GM23338 (cell line): ENCODE data around the gene CALML3. TPM values are rescaled to one million over a fixed set of nuclear protein-coding genes. Genes with fewer than 3 reads are reported as not detected.

Experiments
- ATAC-seq: fragments of 200-7000 bp; cut with Tn5 transposase; 3 replicates; pipeline ENCODE4 v1.9.1; 2020
- DNase-seq: peaks from one replicate; pipeline ENCODE4 v3.0.0-alpha.2; 2015; ENCODE audit warnings: low spot score
- H2AFZ ChIP-seq: fragments of 200-600 bp; sonication (generic); 2 replicates; pipeline ENCODE4 v1.8.0; 2016; ENCODE audit warnings: antibody characterized with exemption, mild to moderate bottlenecking, moderate library complexity
- H3F3A ChIP-seq: fragments of 200-600 bp; sonication (generic); replicated peaks from 2 replicates; pipeline ENCODE4 v1.8.0; 2017; ENCODE audit warnings: antibody characterized with exemption, mixed run types, low read depth
- H3K27ac ChIP-seq: fragments of 200-600 bp; sonication (generic); 2 replicates; pipeline ENCODE4 v1.6.1; 2016; ENCODE audit warnings: low read depth
- H3K27me3 ChIP-seq: fragments of 200-600 bp; sonication (generic); 2 replicates; pipeline ENCODE4 v1.8.0; 2016; ENCODE audit warnings: mild to moderate bottlenecking, mixed run types, moderate library complexity; ENCODE audit not compliant: insufficient read depth
- H3K36me3 ChIP-seq: fragments of 200-600 bp; sonication (generic); 2 replicates; pipeline ENCODE4 v1.8.0; 2016; ENCODE audit warnings: mild to moderate bottlenecking; ENCODE audit not compliant: insufficient read depth
- H3K4me1 ChIP-seq: fragments of 200-600 bp; sonication (generic); 2 replicates; pipeline ENCODE4 v1.8.0; 2016; ENCODE audit warnings: mild to moderate bottlenecking, moderate library complexity; ENCODE audit not compliant: insufficient read depth
- H3K4me2 ChIP-seq: fragments of 200-600 bp; sonication (generic); 2 replicates; pipeline ENCODE4 v1.7.1; 2017; ENCODE audit warnings: mixed run types
- H3K4me3 ChIP-seq: fragments of 200-600 bp; sonication (generic); 2 replicates; pipeline ENCODE4 v1.6.1; 2016; ENCODE audit warnings: mixed run types
- H3K79me2 ChIP-seq: fragments of 200-600 bp; sonication (generic); replicated peaks from 2 replicates; pipeline ENCODE4 v1.8.0; 2017; ENCODE audit warnings: mild to moderate bottlenecking; ENCODE audit not compliant: insufficient read depth
- H3K9me2 ChIP-seq: fragments of 200-600 bp; sonication (generic); 2 replicates; pipeline ENCODE4 v1.8.0; 2017; ENCODE audit not compliant: insufficient read depth
- H4K20me1 ChIP-seq: fragments of 200-600 bp; sonication (generic); replicated peaks from 2 replicates; pipeline ENCODE4 v1.8.0; 2017; ENCODE audit warnings: mild to moderate bottlenecking; ENCODE audit not compliant: insufficient read depth
- H3K27ac Mint-ChIP-seq: 2 replicates; pipeline ENCODE4 v1.8.0; 2020; ENCODE audit warnings: inconsistent platforms, mild to moderate bottlenecking, moderate library complexity, mixed read lengths
- H3K27me3 Mint-ChIP-seq: 3 replicates; pipeline ENCODE4 v1.8.0; 2022; ENCODE audit warnings: low read depth, mild to moderate bottlenecking, moderate library complexity, mixed read lengths, inconsistent platforms; ENCODE audit not compliant: insufficient read depth, poor library complexity
- H3K36me3 Mint-ChIP-seq: 3 replicates; pipeline ENCODE4 v1.8.0; 2021; ENCODE audit warnings: low read depth, mild to moderate bottlenecking, inconsistent platforms, moderate library complexity, mixed read lengths
- H3K4me1 Mint-ChIP-seq: 3 replicates; pipeline ENCODE4 v1.8.0; 2020; ENCODE audit warnings: mild to moderate bottlenecking, inconsistent platforms, mixed read lengths
- H3K4me3 Mint-ChIP-seq: 3 replicates; pipeline ENCODE4 v1.8.0; 2021; ENCODE audit warnings: moderate library complexity, mild to moderate bottlenecking, inconsistent platforms, mixed read lengths
- H3K9me3 Mint-ChIP-seq: 3 replicates; pipeline ENCODE4 v1.8.0; 2020; ENCODE audit warnings: moderate library complexity, mild to moderate bottlenecking, inconsistent platforms, mixed read lengths
- CREB1 ChIP-seq: fragments of 250-450 bp; sonication (Bioruptor Pico); IDR thresholded peaks from 2 replicates; pipeline ENCODE4 v1.5.0; 2020; ENCODE audit warnings: low read depth, mild to moderate bottlenecking, moderate library complexity
- EZH2 ChIP-seq: fragments of 200-600 bp; sonication (generic); IDR thresholded peaks from one replicate; pipeline ENCODE4 v1.8.0; 2017; ENCODE audit warnings: antibody characterized with exemption, mild to moderate bottlenecking, low read depth; ENCODE audit not compliant: unreplicated experiment
- JUNB ChIP-seq: IDR thresholded peaks from one replicate; pipeline ENCODE4 v1.6.1; 2016; ENCODE audit warnings: antibody characterized with exemption; ENCODE audit not compliant: unreplicated experiment
- NANOG ChIP-seq: IDR thresholded peaks from 2 replicates; pipeline ENCODE4 v1.6.1; 2016; ENCODE audit warnings: antibody characterized with exemption, borderline replicate concordance
- POLR2AphosphoS5 ChIP-seq: IDR thresholded peaks from 2 replicates; pipeline ENCODE4 v1.6.1; 2016; ENCODE audit warnings: antibody characterized with exemption, low read depth
- REST ChIP-seq: IDR thresholded peaks from one replicate; pipeline ENCODE4 v1.6.1; 2018; ENCODE audit warnings: antibody characterized with exemption; ENCODE audit not compliant: unreplicated experiment
- STAT1 ChIP-seq: IDR thresholded peaks from one replicate; pipeline ENCODE4 v1.6.1; 2016; ENCODE audit warnings: antibody characterized with exemption; ENCODE audit not compliant: unreplicated experiment
- ZNF114 ChIP-seq: fragments of 250-450 bp; sonication (Bioruptor Pico); IDR thresholded peaks from 2 replicates; pipeline ENCODE4 v1.5.0; 2020; ENCODE audit warnings: mild to moderate bottlenecking, moderate library complexity
- ZNF331 ChIP-seq: fragments of 250-450 bp; sonication (Bioruptor Pico); IDR thresholded peaks from 2 replicates; pipeline ENCODE4 v1.5.0; 2020; ENCODE audit warnings: low read depth, mild to moderate bottlenecking, moderate library complexity
- ZNF462 ChIP-seq: fragments of 250-450 bp; sonication (Bioruptor Pico); IDR thresholded peaks from 2 replicates; pipeline ENCODE4 v1.5.0; 2020; ENCODE audit warnings: mild to moderate bottlenecking, moderate library complexity
- polyA plus RNA-seq: library from polyadenylated mRNA; unstranded; fragments of >200 nt; fragmentation: Nextera tagmentation; extraction: Ambion mirVana; gene quantifications from 2 replicates; pipeline ENCODE4 v1.2.1, GENCODE V29; 2016
- total RNA-seq: library from RNA; depleted of rRNA; stranded (reverse); fragments of >200 nt; shearing (Covaris generic); gene quantifications from 2 replicates; pipeline ENCODE4 v1.2.3, GENCODE V29; 2014
- TF ChIP-seq, protein P1 (sequence below), 2 experiments: fragments of 200-600 bp in 1 of 2; sonication (generic) in 1 of 2; conservative IDR thresholded peaks; 2 replicates each; pipeline versions ENCODE4 v1.5.1 to v1.6.1; 2016 to 2017; ENCODE audit warnings: antibody characterized with exemption in 2 of 2, low read depth in 2 of 2, mild to moderate bottlenecking in 2 of 2, moderate library complexity in 1 of 2

The CALML3 gene
- total and polyA plus RNA-seq, 2 experiments from 2014 or later: not detected

GRCh38 chr10:5570007-5570655 is 45.4 kb downstream of the CALML3 start (continued):
- no peak for TF ChIP-seq REST

GRCh38 chr10:5570979-5571810 is 46.4 kb downstream of the CALML3 start:
- no peak overlapping the region for H3K4me3 Mint-ChIP-seq
- H3K4me2 ChIP-seq: no peak overlapping the region
- no peaks in the 10 kb centered on the region for H3K9me2 ChIP-seq
- H3K4me1 ChIP-seq: no peaks in the 10 kb centered on the region
- H3K27me3 ChIP-seq: no peaks in the 10 kb centered on the region
- H2AFZ ChIP-seq: no peak overlapping the region
- H3F3A ChIP-seq: no peaks in the 10 kb centered on the region
- H3K4me1 Mint-ChIP-seq: peaks cover 9% of the 10 kb centered on the region
- no peaks in the 10 kb centered on the region for H3K36me3 ChIP-seq
- ATAC-seq: no peak
- H3K27ac ChIP-seq: no peak overlapping the region
- no peak overlapping the region for H3K4me3 ChIP-seq
- no peak for DNase-seq
- H3K27ac Mint-ChIP-seq: no peak overlapping the region
- no peaks in the 10 kb centered on the region for H3K79me2 ChIP-seq
- H3K9me3 Mint-ChIP-seq: no peaks in the 10 kb centered on the region
- no peaks in the 10 kb centered on the region for H4K20me1 ChIP-seq
- peaks cover 6% of the 10 kb centered on the region for H3K27me3 Mint-ChIP-seq
- no peaks in the 10 kb centered on the region for H3K36me3 Mint-ChIP-seq
- TF ChIP-seq ZNF462 (CRISPR knock-in tag) (no peak), POLR2AphosphoS5 (no peak), EZH2 (no peak), CREB1 (CRISPR knock-in tag) (no peak), JUNB (no peak), ZNF114 (no peak), ZNF331 (CRISPR knock-in tag) (no peak), NANOG (no peak), STAT1 (no peak)
- TF ChIP-seq, protein P1, sequence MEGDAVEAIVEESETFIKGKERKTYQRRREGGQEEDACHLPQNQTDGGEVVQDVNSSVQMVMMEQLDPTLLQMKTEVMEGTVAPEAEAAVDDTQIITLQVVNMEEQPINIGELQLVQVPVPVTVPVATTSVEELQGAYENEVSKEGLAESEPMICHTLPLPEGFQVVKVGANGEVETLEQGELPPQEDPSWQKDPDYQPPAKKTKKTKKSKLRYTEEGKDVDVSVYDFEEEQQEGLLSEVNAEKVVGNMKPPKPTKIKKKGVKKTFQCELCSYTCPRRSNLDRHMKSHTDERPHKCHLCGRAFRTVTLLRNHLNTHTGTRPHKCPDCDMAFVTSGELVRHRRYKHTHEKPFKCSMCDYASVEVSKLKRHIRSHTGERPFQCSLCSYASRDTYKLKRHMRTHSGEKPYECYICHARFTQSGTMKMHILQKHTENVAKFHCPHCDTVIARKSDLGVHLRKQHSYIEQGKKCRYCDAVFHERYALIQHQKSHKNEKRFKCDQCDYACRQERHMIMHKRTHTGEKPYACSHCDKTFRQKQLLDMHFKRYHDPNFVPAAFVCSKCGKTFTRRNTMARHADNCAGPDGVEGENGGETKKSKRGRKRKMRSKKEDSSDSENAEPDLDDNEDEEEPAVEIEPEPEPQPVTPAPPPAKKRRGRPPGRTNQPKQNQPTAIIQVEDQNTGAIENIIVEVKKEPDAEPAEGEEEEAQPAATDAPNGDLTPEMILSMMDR (conservative IDR thresholded peaks at IDR 0.05; ENCODE audit: low read depth in 2 of 2): no peak
